DND-41 (cell line): ENCODE data around the gene RNF144A.
A peak's percentile ranks its signal among the peaks of the same experiment; 100 is the strongest.

ENCODE experiments used
- ATAC-seq: fragments of 200-7000 bp; cut with Tn5 transposase; 3 replicates; pipeline ENCODE4 v1.9.1; 2021; ENCODE audit warnings: low read depth; ENCODE audit not compliant: insufficient read depth
- DNase-seq: peaks from one replicate; pipeline ENCODE4 v3.0.0-alpha.2; 2020
- H2AFZ ChIP-seq: 2 replicates; pipeline ENCODE4 v1.6.0; 2012; ENCODE audit warnings: low read depth, low read length
- H3K27ac ChIP-seq: 2 replicates; pipeline ENCODE4 v1.5.1; 2012; ENCODE audit warnings: low read length, inconsistent platforms
- H3K27me3 ChIP-seq: fragments of 200-600 bp; sonication (generic); 2 replicates; pipeline ENCODE4 v1.6.0; 2012; ENCODE audit warnings: low read length, mild to moderate bottlenecking, inconsistent platforms; ENCODE audit not compliant: insufficient read depth, poor library complexity
- H3K36me3 ChIP-seq: 2 replicates; pipeline ENCODE4 v1.5.1; 2012; ENCODE audit warnings: low read length, inconsistent platforms; ENCODE audit not compliant: insufficient read depth
- H3K4me1 ChIP-seq: 2 replicates; pipeline ENCODE4 v1.5.1; 2012; ENCODE audit warnings: mild to moderate bottlenecking, low read length; ENCODE audit not compliant: insufficient read depth
- H3K4me2 ChIP-seq: 2 replicates; pipeline ENCODE4 v1.6.0; 2012; ENCODE audit warnings: mild to moderate bottlenecking, moderate library complexity, low read length, inconsistent platforms; ENCODE audit not compliant: insufficient read depth
- H3K4me3 ChIP-seq, 2 experiments: fragments of 200-600 bp in 1 of 2; shearing (Covaris generic) in 1 of 2; 2 replicates each; pipeline ENCODE4 v1.5.1; 2012 to 2016; ENCODE audit warnings: inconsistent platforms in 2 of 2, low read length in 2 of 2, mild to moderate bottlenecking in 2 of 2, low read depth in 1 of 2, moderate library complexity in 1 of 2
- H3K79me2 ChIP-seq: 2 replicates; pipeline ENCODE4 v1.6.0; 2012; ENCODE audit warnings: low read length, inconsistent platforms; ENCODE audit not compliant: insufficient read depth
- H3K9ac ChIP-seq: 2 replicates; pipeline ENCODE4 v1.6.0; 2012; ENCODE audit warnings: low read depth, mild to moderate bottlenecking, inconsistent platforms, low read length, moderate library complexity
- H3K9me3 ChIP-seq: 2 replicates; pipeline ENCODE4 v1.5.1; 2012; ENCODE audit warnings: low read length, moderate library complexity, mild to moderate bottlenecking, inconsistent platforms; ENCODE audit not compliant: insufficient read depth, severe bottlenecking
- H4K20me1 ChIP-seq: 2 replicates; pipeline ENCODE4 v1.6.0; 2012; ENCODE audit warnings: low read length; ENCODE audit not compliant: insufficient read depth
- CTCF ChIP-seq: IDR thresholded peaks from 2 replicates; pipeline ENCODE4 v1.5.1; 2012; ENCODE audit warnings: borderline replicate concordance, low read length, moderate library complexity, mild to moderate bottlenecking; ENCODE audit not compliant: poor library complexity, severe bottlenecking; ENCODE audit errors: extremely low read depth
- EZH2 ChIP-seq: IDR thresholded peaks from 3 replicates; pipeline ENCODE4 v1.6.1; 2012; ENCODE audit warnings: borderline replicate concordance, low read depth, mild to moderate bottlenecking, moderate library complexity, low read length, inconsistent platforms; ENCODE audit not compliant: severe bottlenecking

Gene RNF144A

GRCh38 chr2:7019191-7019590 is 102.0 kb downstream of the RNF144A start:
- TF ChIP-seq EZH2 (no peak), CTCF (no peak)
- Histone ChIP-seq H3K4me2 (no peak overlapping the region), H3K4me1 (no peaks in the 10 kb centered on the region), H3K36me3 (peaks cover 93% of the 10 kb centered on the region), H3K79me2 (peaks cover 13% of the 10 kb centered on the region), H2AFZ (no peak overlapping the region), H4K20me1 (peaks cover 22% of the 10 kb centered on the region), H3K9ac (no peak overlapping the region), H3K4me3 (no peak overlapping the region), H3K27me3 (no peaks in the 10 kb centered on the region), H3K27ac (0 out of 2 replicates have a peak overlapping the region, but pooled peaks have one; percentile 22), H3K9me3 (no peaks in the 10 kb centered on the region)
- DNase-seq (no peak), ATAC-seq (no peak)

GRCh38 chr2:7020059-7020458 is 102.8 kb downstream of the RNF144A start:
- Histone ChIP-seq H3K36me3 (peaks cover 93% of the 10 kb centered on the region), H3K79me2 (peaks cover 4% of the 10 kb centered on the region; the same call in 1 of the 2 replicates), H3K27ac (no peak overlapping the region), H4K20me1 (peaks cover 19% of the 10 kb centered on the region), H2AFZ (no peak overlapping the region), H3K9me3 (no peaks in the 10 kb centered on the region), H3K4me1 (no peaks in the 10 kb centered on the region), H3K4me3 (no peak overlapping the region), H3K4me2 (no peak overlapping the region), H3K9ac (no peak overlapping the region), H3K27me3 (no peaks in the 10 kb centered on the region)
- ATAC-seq (no peak), DNase-seq (no peak)
- no peak for TF ChIP-seq EZH2
- TF ChIP-seq CTCF: no peak

- no peak for ATAC-seq
- H3K4me3 ChIP-seq: no peak overlapping the region
- no peak overlapping the region for H3K9ac ChIP-seq
- H2AFZ ChIP-seq: no peak overlapping the region
- H3K27ac ChIP-seq: no peak overlapping the region
- H3K9me3 ChIP-seq: no peaks in the 10 kb centered on the region
- H3K4me1 ChIP-seq: no peaks in the 10 kb centered on the region
- DNase-seq: no peak
- H3K79me2 ChIP-seq: peaks cover 3% of the 10 kb centered on the region; the same call in 1 of the 2 replicates
- no peaks in the 10 kb centered on the region for H3K27me3 ChIP-seq
- H3K36me3 ChIP-seq: peaks cover 92% of the 10 kb centered on the region
- peaks cover 19% of the 10 kb centered on the region for H4K20me1 ChIP-seq
- TF ChIP-seq CTCF (no peak), EZH2 (no peak)
- no peak overlapping the region for H3K4me2 ChIP-seq
Measured at GRCh38 chr2:7020468-7020867, 103.3 kb downstream of the RNF144A start.
